Loucy (cell line): ENCODE results near the gene TENM4.

Source experiments
- H2AFZ ChIP-seq: fragments of 200-600 bp; sonication (generic); 2 replicates; pipeline ENCODE4 v1.6.0; 2016; ENCODE audit warnings: antibody characterized with exemption, mild to moderate bottlenecking, low read length, moderate library complexity
- H3F3A ChIP-seq: fragments of 200-600 bp; 2 replicates; pipeline ENCODE4 v1.6.0; 2016; ENCODE audit warnings: antibody characterized with exemption, low read depth, mild to moderate bottlenecking
- H3K27me3 ChIP-seq: fragments of 200-600 bp; sonication (generic); 2 replicates; pipeline ENCODE4 v1.6.1; 2014; ENCODE audit warnings: low read length, mild to moderate bottlenecking; ENCODE audit not compliant: insufficient read depth, poor library complexity, severe bottlenecking
- H3K36me3 ChIP-seq: fragments of 200-600 bp; sonication (generic); 2 replicates; pipeline ENCODE4 v1.6.1; 2016; ENCODE audit warnings: low read length; ENCODE audit not compliant: insufficient read depth
- H3K4me1 ChIP-seq: fragments of 200-600 bp; sonication (generic); 2 replicates; pipeline ENCODE4 v1.5.1; 2014; ENCODE audit warnings: low read length, mild to moderate bottlenecking; ENCODE audit not compliant: insufficient read depth, poor library complexity, severe bottlenecking
- H3K4me2 ChIP-seq: fragments of 200-600 bp; sonication (generic); 2 replicates; pipeline ENCODE4 v1.6.0; 2014; ENCODE audit warnings: antibody characterized with exemption, low read length, low read depth, mild to moderate bottlenecking; ENCODE audit not compliant: poor library complexity, severe bottlenecking
- H3K4me3 ChIP-seq: fragments of 200-600 bp; sonication (generic); 2 replicates; pipeline ENCODE4 v1.5.1; 2014; ENCODE audit warnings: low read length, mild to moderate bottlenecking, mixed read lengths; ENCODE audit not compliant: poor library complexity, severe bottlenecking
- H3K79me2 ChIP-seq: fragments of 200-600 bp; sonication (generic); 2 replicates; pipeline ENCODE4 v1.6.1; 2014; ENCODE audit warnings: low read length; ENCODE audit not compliant: insufficient read depth
- H3K9ac ChIP-seq: fragments of 200-600 bp; sonication (generic); 2 replicates; pipeline ENCODE4 v1.6.0; 2014; ENCODE audit warnings: mild to moderate bottlenecking, low read depth, low read length, moderate library complexity; ENCODE audit not compliant: poor library complexity, severe bottlenecking
- H3K9me2 ChIP-seq: fragments of 200-600 bp; sonication (generic); replicated peaks from 2 replicates; pipeline ENCODE4 v1.6.1; 2016; ENCODE audit warnings: low read depth, low read length, mixed read lengths
- H3K9me3 ChIP-seq: fragments of 200-600 bp; sonication (generic); 2 replicates; pipeline ENCODE4 v1.6.1; 2014; ENCODE audit warnings: mild to moderate bottlenecking, antibody characterized with exemption, low read length, low read depth; ENCODE audit not compliant: insufficient read depth
- H4K20me1 ChIP-seq: fragments of 200-600 bp; sonication (generic); 2 replicates; pipeline ENCODE4 v1.6.0; 2014; ENCODE audit warnings: antibody characterized with exemption, low read length, mild to moderate bottlenecking; ENCODE audit not compliant: insufficient read depth, poor library complexity, severe bottlenecking
- EZH2phosphoT487 ChIP-seq: fragments of 200-600 bp; IDR thresholded peaks from 2 replicates; pipeline ENCODE4 v1.6.1; 2018; ENCODE audit warnings: antibody characterized with exemption, mild to moderate bottlenecking, moderate library complexity, borderline replicate concordance
- TF ChIP-seq, protein P1 (sequence below): fragments of 200-600 bp; sonication (generic); conservative IDR thresholded peaks from 2 replicates; pipeline ENCODE4 v1.5.1; 2014; ENCODE audit warnings: mild to moderate bottlenecking, antibody characterized with exemption, low read length

The TENM4 gene

DNA sequence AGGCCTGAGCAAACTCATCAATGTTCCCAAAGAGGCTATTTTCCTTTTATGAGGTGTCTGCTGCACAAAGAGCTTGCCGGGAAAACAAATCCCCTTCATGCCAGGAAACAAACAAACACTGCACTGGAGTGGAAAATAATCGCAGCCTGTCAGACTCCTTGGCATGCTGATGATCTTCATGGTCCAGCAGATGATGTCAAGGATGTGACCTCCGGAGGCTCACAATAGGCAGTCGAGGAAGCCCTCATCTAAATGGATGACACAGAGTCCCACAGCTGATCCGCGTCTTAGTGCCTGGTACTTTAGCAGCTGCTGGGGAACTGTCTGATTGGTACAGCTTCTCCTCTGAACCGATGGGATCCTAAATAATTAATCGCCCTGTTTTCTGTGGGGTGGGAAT is 187.6 kb downstream of the TENM4 start:
- no peak overlapping the region for H3K4me3 ChIP-seq
- H3F3A ChIP-seq: no peaks in the 10 kb centered on the region
- no peaks in the 10 kb centered on the region for H3K79me2 ChIP-seq
- no peak overlapping the region for H3K9ac ChIP-seq
- no peaks in the 10 kb centered on the region for H3K4me1 ChIP-seq
- no peaks in the 10 kb centered on the region for H3K36me3 ChIP-seq
- H4K20me1 ChIP-seq: no peaks in the 10 kb centered on the region
- no peak overlapping the region for H2AFZ ChIP-seq
- TF ChIP-seq EZH2phosphoT487: no peak
- TF ChIP-seq, protein P1, sequence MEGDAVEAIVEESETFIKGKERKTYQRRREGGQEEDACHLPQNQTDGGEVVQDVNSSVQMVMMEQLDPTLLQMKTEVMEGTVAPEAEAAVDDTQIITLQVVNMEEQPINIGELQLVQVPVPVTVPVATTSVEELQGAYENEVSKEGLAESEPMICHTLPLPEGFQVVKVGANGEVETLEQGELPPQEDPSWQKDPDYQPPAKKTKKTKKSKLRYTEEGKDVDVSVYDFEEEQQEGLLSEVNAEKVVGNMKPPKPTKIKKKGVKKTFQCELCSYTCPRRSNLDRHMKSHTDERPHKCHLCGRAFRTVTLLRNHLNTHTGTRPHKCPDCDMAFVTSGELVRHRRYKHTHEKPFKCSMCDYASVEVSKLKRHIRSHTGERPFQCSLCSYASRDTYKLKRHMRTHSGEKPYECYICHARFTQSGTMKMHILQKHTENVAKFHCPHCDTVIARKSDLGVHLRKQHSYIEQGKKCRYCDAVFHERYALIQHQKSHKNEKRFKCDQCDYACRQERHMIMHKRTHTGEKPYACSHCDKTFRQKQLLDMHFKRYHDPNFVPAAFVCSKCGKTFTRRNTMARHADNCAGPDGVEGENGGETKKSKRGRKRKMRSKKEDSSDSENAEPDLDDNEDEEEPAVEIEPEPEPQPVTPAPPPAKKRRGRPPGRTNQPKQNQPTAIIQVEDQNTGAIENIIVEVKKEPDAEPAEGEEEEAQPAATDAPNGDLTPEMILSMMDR: no peak
- no peaks in the 10 kb centered on the region for H3K9me3 ChIP-seq
- no peaks in the 10 kb centered on the region for H3K9me2 ChIP-seq
- H3K4me2 ChIP-seq: no peak overlapping the region
- H3K27me3 ChIP-seq: no peaks in the 10 kb centered on the region

DNA sequence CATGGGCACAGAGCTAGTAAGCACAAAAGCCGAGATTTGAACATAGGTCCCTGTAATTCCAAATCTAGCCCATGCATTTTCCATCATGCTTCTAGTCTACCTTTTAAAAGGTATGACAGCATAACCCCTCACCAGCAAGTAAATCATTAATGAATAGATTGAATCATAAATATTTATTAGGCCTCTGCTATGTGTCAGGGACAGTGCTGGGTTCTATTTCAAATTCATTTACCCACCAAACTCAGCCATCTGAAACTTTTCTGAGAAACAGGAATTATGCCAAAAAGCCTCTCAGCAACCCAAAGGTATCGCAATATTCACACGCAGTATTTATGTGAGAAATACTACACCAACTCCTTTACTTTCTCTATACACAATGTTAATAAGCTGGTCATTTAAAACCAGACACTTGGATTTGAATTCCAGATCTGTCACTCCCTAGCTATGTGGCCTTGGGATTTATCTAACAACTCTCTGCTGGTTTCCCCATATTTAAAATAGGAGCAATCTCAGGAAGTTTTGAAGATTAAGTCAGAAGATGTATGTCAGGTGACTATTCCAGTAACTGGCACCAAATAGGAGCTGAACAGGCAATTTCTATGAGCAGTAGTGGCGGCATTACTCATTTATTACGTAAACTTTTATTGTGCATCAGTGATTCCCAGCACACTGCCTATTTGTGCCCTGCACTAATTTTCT is 191.4 kb downstream of the TENM4 start:
- Histone ChIP-seq H3K9ac (no peak overlapping the region), H4K20me1 (no peaks in the 10 kb centered on the region), H3F3A (no peaks in the 10 kb centered on the region), H3K9me2 (no peaks in the 10 kb centered on the region), H3K79me2 (no peaks in the 10 kb centered on the region), H3K36me3 (no peaks in the 10 kb centered on the region), H3K9me3 (no peaks in the 10 kb centered on the region), H2AFZ (no peak overlapping the region), H3K27me3 (no peaks in the 10 kb centered on the region), H3K4me2 (no peak overlapping the region), H3K4me3 (no peak overlapping the region), H3K4me1 (no peaks in the 10 kb centered on the region)
- TF ChIP-seq, protein P1: no peak
- no peak for TF ChIP-seq EZH2phosphoT487

DNA sequence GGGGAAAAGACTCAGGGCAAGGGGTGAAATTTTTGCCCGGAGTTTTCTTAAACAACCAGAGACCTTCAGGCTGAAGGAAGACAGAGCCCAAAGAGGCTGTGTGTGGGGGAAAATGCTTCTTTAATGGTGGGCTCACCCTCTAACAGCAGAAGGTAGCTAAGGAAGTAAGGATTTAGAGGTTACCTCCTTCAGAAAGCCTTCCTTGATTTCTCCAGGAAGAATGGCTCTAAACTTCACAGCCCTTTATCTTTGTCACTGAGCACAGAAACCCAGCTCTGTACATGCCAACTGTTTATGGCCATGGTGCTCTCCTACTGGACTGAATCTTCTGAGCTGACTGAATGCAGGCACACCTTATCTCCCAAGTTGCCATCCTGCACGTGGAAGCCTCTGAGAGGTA is 196.0 kb downstream of the TENM4 start:
- H3K27me3 ChIP-seq: no peaks in the 10 kb centered on the region
- H3K9me2 ChIP-seq: no peaks in the 10 kb centered on the region
- no peak overlapping the region for H3K4me3 ChIP-seq
- no peak overlapping the region for H3K9ac ChIP-seq
- no peak overlapping the region for H2AFZ ChIP-seq
- H3K9me3 ChIP-seq: peaks cover 4% of the 10 kb centered on the region; the same call in 1 of the 2 replicates
- H3F3A ChIP-seq: no peaks in the 10 kb centered on the region
- H3K36me3 ChIP-seq: no peaks in the 10 kb centered on the region
- no peaks in the 10 kb centered on the region for H3K4me1 ChIP-seq
- no peak overlapping the region for H3K4me2 ChIP-seq
- H3K79me2 ChIP-seq: no peaks in the 10 kb centered on the region
- no peak for TF ChIP-seq EZH2phosphoT487
- TF ChIP-seq, protein P1: no peak
- no peaks in the 10 kb centered on the region for H4K20me1 ChIP-seq
